Measurements from ENCODE around the gene PRKAA2. TPM values are rescaled to one million over a fixed set of nuclear protein-coding genes. Genes with fewer than 3 reads are reported as not detected.

Gene PRKAA2
- total and polyA plus RNA-seq, 10 of the 15 experiments (the other 5 are each of a cell fraction or from before 2014, with no cell fraction given), result 0.01 TPM; not detected in 9

- SMC1A ChIA-PET (ENCODE audit: uncharacterized antibody, unreplicated experiment), result interaction anchor here (0.8 to 2.2 kb wide), 5 partner anchors 15 to 63 kb away, joined by 3 to 10 read pairs (median 4); no protein-coding TSS in a partner anchor
- no peaks in the 10 kb centered on the region for H3K27me3 ChIP-seq (replicated peaks in 1 of 2; ENCODE audit: control insufficient read depth in 2 of 2, insufficient read depth in 2 of 2, low read length in 1 of 2)
- H4K20me1 ChIP-seq (ENCODE audit: control insufficient read depth, insufficient read depth), result no peaks in the 10 kb centered on the region
- intact Hi-C loops (cut with micrococcal nuclease; ENCODE audit: unreplicated experiment), result loop anchor here (1.0 to 2.0 kb wide), 2 partner anchors 45 to 63 kb away; no protein-coding TSS in a partner anchor
- no peak for FAIRE-seq
- no peak overlapping the region for H3K4me2 ChIP-seq (ENCODE audit: control insufficient read depth, insufficient read depth)
- no peak overlapping the region for H3K27ac ChIP-seq (ENCODE audit: control insufficient read depth, insufficient read depth)
- no peak overlapping the region for H2AFZ ChIP-seq (ENCODE audit: control insufficient read depth, low read depth, low read length)
- TF ChIP-seq SMC3 (IDR thresholded peaks at IDR 0.05; ENCODE audit: borderline replicate concordance, low read length), result peak; percentile 27; the same call in 1 of the 2 replicates
- no peak for TF ChIP-seq BHLHE40 (IDR thresholded peaks at IDR 0.05; ENCODE audit: borderline replicate concordance in 1 of 2, low read depth in 2 of 2, low read length in 1 of 2)
- no peak for TF ChIP-seq RAD51 (IDR thresholded peaks at IDR 0.05)
- TF ChIP-seq JUNB (IDR thresholded peaks at IDR 0.05), result no peak
- no peak for TF ChIP-seq TARDBP (IDR thresholded peaks at IDR 0.05; ENCODE audit: borderline replicate concordance)
- TF ChIP-seq KLF5 (IDR thresholded peaks at IDR 0.05; ENCODE audit: partially characterized antibody), result no peak
- TF ChIP-seq RAD21 (IDR thresholded peaks at IDR 0.05; ENCODE audit: insufficient read depth, low read depth, low read length), result 0 out of 2 replicates have a peak, but pooled peaks have one; percentile 17
- no peak for TF ChIP-seq MYB (IDR thresholded peaks at IDR 0.05; ENCODE audit: borderline replicate concordance, low read depth, low read length)
- no peak for TF ChIP-seq LARP7 (IDR thresholded peaks at IDR 0.05)
- TF ChIP-seq BCLAF1 (IDR thresholded peaks at IDR 0.05), result no peak
- no peak for TF ChIP-seq TCF3 (IDR thresholded peaks at IDR 0.05; ENCODE audit: borderline replicate concordance, insufficient read depth, low read depth, low read length)
- peak in 2 of 3 experiments; percentile 14 to 34; a peak in 3 of 6 replicates for TF ChIP-seq CTCF (IDR thresholded peaks at IDR 0.05 in 2 of 3, conservative IDR thresholded peaks at IDR 0.05 in 1 of 3; ENCODE audit: control insufficient read depth in 2 of 3, extremely low read depth in 1 of 3, insufficient read depth in 1 of 3, low read depth in 3 of 3, low read length in 3 of 3)
- TF ChIP-seq SUZ12 (IDR thresholded peaks at IDR 0.05; ENCODE audit: unreplicated experiment), result no peak
- TF ChIP-seq EGR1 (IDR thresholded peaks at IDR 0.05; ENCODE audit: borderline replicate concordance in 1 of 2, low read depth in 2 of 2, low read length in 2 of 2), result no peak
- no peak for TF ChIP-seq ATF3 (IDR thresholded peaks at IDR 0.05; ENCODE audit: borderline replicate concordance, extremely low read depth, low read depth, low read length)
- TF ChIP-seq FOXK2 (IDR thresholded peaks at IDR 0.05), result no peak
- no peak for TF ChIP-seq SIX5 (IDR thresholded peaks at IDR 0.05; ENCODE audit: low read depth, low read length, severe bottlenecking)
- DNase-seq (ENCODE audit: low read depth, low spot score), result no peak
- in situ Hi-C loops (cut with MboI), result no loop called here
- H3K36me3 ChIP-seq (ENCODE audit: control insufficient read depth in 2 of 2, insufficient read depth in 2 of 2, low read length in 1 of 2), result no peaks in the 10 kb centered on the region
- no TSS peak for BruUV-seq (replicated peaks)
- no peaks in the 10 kb centered on the region for H3K4me1 ChIP-seq (ENCODE audit: control insufficient read depth, insufficient read depth, low read length)
- no peaks in the 10 kb centered on the region for H3K79me2 ChIP-seq (ENCODE audit: control insufficient read depth, insufficient read depth, low read length)
- H3K9ac ChIP-seq (ENCODE audit: control insufficient read depth, insufficient read depth, low read length), result no peak overlapping the region
- CTCF ChIA-PET, result interaction anchor here (0.8 to 2.1 kb wide), 6 partner anchors 11 to 1696 kb away, joined by 3 to 15 read pairs (median 4); no protein-coding TSS in a partner anchor
- no peak overlapping the region for H3K4me3 ChIP-seq
- RAD21 ChIA-PET (ENCODE audit: unreplicated experiment), result interaction anchor here (1.0 to 1.1 kb wide), 3 partner anchors 10 to 174 kb away, joined by 3 to 4 read pairs (median 3); no protein-coding TSS in a partner anchor
- H3K9me3 ChIP-seq (replicated peaks; ENCODE audit: control insufficient read depth, insufficient read depth, low read length), result no peaks in the 10 kb centered on the region
- peak; percentile 78 for ATAC-seq
- POLR2A ChIA-PET, result no interaction called here
These were observed 113.0 kb downstream of the PRKAA2 start for GRCh38 chr1:56758135-56758534.

All from GM12878 (cell line).